ENCODE results near the gene KANSL1L.
"Not testable (repeated sequence)": the region's sequence is repeated elsewhere in the genome, so short reads cannot be mapped to it uniquely, and the experiment has no call there.

The KANSL1L gene

GRCh38 chr2:210179351-210179990 lies 8.3 kb upstream of the KANSL1L start:
- DNase-seq (ENCODE audit: low spot score) = no peak

GRCh38 chr2:210177769-210178168 lies 6.6 kb upstream of the KANSL1L start:
- no peak for DNase-seq (ENCODE audit: low spot score)

GRCh38 chr2:210177115-210177514 lies 5.9 kb upstream of the KANSL1L start:
- not testable (repeated sequence) for DNase-seq (ENCODE audit: low spot score)

- no peak for DNase-seq (ENCODE audit: low spot score)
These were observed 2.9 kb upstream of the KANSL1L start for GRCh38 chr2:210174086-210174485.

GRCh38 chr2:210172219-210172575 lies 988 bp upstream of the KANSL1L start:
- no peak for DNase-seq (ENCODE audit: low spot score)

GRCh38 chr2:210170446-210171303 lies 534 bp downstream of the KANSL1L start:
- DNase-seq (ENCODE audit: low spot score) = peak; percentile 94

- no peak for DNase-seq (ENCODE audit: low spot score)
These were observed 1.1 kb downstream of the KANSL1L start for GRCh38 chr2:210170196-210170445.

GRCh38 chr2:210169516-210170195 lies 1.6 kb downstream of the KANSL1L start:
- DNase-seq (ENCODE audit: low spot score) = peak; percentile 15

GRCh38 chr2:210167227-210167626 lies 4.0 kb downstream of the KANSL1L start:
- no peak for DNase-seq (ENCODE audit: low spot score)

- no peak for DNase-seq (ENCODE audit: low spot score)
These were observed 8.6 kb downstream of the KANSL1L start for GRCh38 chr2:210162466-210163124.

- no peak for DNase-seq (ENCODE audit: low spot score)
These were observed 12.2 kb downstream of the KANSL1L start for GRCh38 chr2:210159059-210159458.

GRCh38 chr2:210158236-210158635 lies 13.0 kb downstream of the KANSL1L start:
- no peak for DNase-seq (ENCODE audit: low spot score)

GRCh38 chr2:210157526-210157925 lies 13.7 kb downstream of the KANSL1L start:
- no peak for DNase-seq (ENCODE audit: low spot score)

GRCh38 chr2:210147614-210148013 lies 23.6 kb downstream of the KANSL1L start:
- no peak for DNase-seq (ENCODE audit: low spot score)

GRCh38 chr2:210132239-210132638 lies 39.0 kb downstream of the KANSL1L start:
- no peak for DNase-seq (ENCODE audit: low spot score)

GRCh38 chr2:210128961-210129360 lies 42.2 kb downstream of the KANSL1L start:
- no peak for DNase-seq (ENCODE audit: low spot score)

- DNase-seq (ENCODE audit: low spot score) = no peak
These were observed 57.5 kb downstream of the KANSL1L start for GRCh38 chr2:210113614-210114235.

GRCh38 chr2:210112871-210113270 lies 58.3 kb downstream of the KANSL1L start:
- DNase-seq (ENCODE audit: low spot score) = no peak

- no peak for DNase-seq (ENCODE audit: low spot score)
These were observed 71.3 kb downstream of the KANSL1L start for GRCh38 chr2:210099940-210100339.

- DNase-seq (ENCODE audit: low spot score) = no peak
These were observed 76.4 kb downstream of the KANSL1L start for GRCh38 chr2:210094787-210095186.

- DNase-seq (ENCODE audit: low spot score) = no peak
These were observed 78.4 kb downstream of the KANSL1L start for GRCh38 chr2:210092791-210093190.

- no peak for DNase-seq (ENCODE audit: low spot score)
These were observed 84.3 kb downstream of the KANSL1L start for GRCh38 chr2:210086930-210087329.
